ENCODE measurements around the gene ABCC3. TPM values are rescaled to one million over a fixed set of nuclear protein-coding genes. Genes with fewer than 3 reads are reported as not detected.
"Not testable (repeated sequence)": the region's sequence is repeated elsewhere in the genome, so short reads cannot be mapped to it uniquely, and the experiment has no call there.

ABCC3 gene
- total RNA-seq, 4 donors from 2014 or later, result 2.0 to 18.7 (median 5.1) TPM

- Histone ChIP-seq H3K4me1 (peaks cover 0 to 16% (median 7%) of the 10 kb centered on the region in 3 donors), H3K27me3 (no peaks in the 10 kb centered on the region), H3K4me3 (no peak overlapping the region), H3K27ac (no peak overlapping the region), H3K9me3 (no peaks in the 10 kb centered on the region), H3K36me3 (no peaks in the 10 kb centered on the region)
- no peak for ATAC-seq
- WGBS, 2 donors (ENCODE audit: low coverage in 1 of 2), result 87 to 88% methylated on average over 8 to 11 of the region's 11 CpGs
- TF ChIP-seq EP300 (IDR thresholded peaks at IDR 0.05), result no peak
- no peak for TF ChIP-seq CTCF (IDR thresholded peaks at IDR 0.05)
- TF ChIP-seq POLR2AphosphoS5 (IDR thresholded peaks at IDR 0.05), result no peak
Measured at GRCh38 chr17:50679008-50679544, 44.4 kb downstream of the ABCC3 start.

GRCh38 chr17:50680126-50680525, 45.4 kb downstream of the ABCC3 start:
- ATAC-seq, result no peak
- H3K9me3 ChIP-seq, result no peaks in the 10 kb centered on the region
- H3K36me3 ChIP-seq, result no peaks in the 10 kb centered on the region
- 93 to 94% methylated on average over 4 of the region's 5 CpGs for WGBS, 2 donors (ENCODE audit: low coverage in 1 of 2)
- no peaks in the 10 kb centered on the region for H3K27me3 ChIP-seq
- TF ChIP-seq POLR2AphosphoS5 (IDR thresholded peaks at IDR 0.05) (no peak), POLR2A (IDR thresholded peaks at IDR 0.05) (no peak), EP300 (IDR thresholded peaks at IDR 0.05) (no peak), CTCF (IDR thresholded peaks at IDR 0.05) (no peak)
- H3K4me1 ChIP-seq, result peaks cover 0 to 16% (median 7%) of the 10 kb centered on the region in 3 donors
- H3K4me3 ChIP-seq, result no peak overlapping the region
- H3K27ac ChIP-seq, result no peak overlapping the region

- not testable (repeated sequence) for H3K4me3 ChIP-seq, H3K27me3 ChIP-seq, H3K9me3 ChIP-seq, ATAC-seq, H3K36me3 ChIP-seq
- 17 to 66% methylated on average over 3 to 9 of the region's 12 CpGs for WGBS, 2 donors (ENCODE audit: low coverage in 1 of 2)
- H3K27ac ChIP-seq, result peak overlapping the region in 1 of 4 donors; percentile 41
- peaks cover 0 to 17% (median 7%) of the 10 kb centered on the region in 3 donors for H3K4me1 ChIP-seq
Measured at GRCh38 chr17:50680543-50681262, 46.0 kb downstream of the ABCC3 start.

- Histone ChIP-seq H3K27ac (peak overlapping the region in 1 of 4 donors; percentile 41), H3K27me3 (no peaks in the 10 kb centered on the region), H3K9me3 (no peaks in the 10 kb centered on the region), H3K4me3 (no peak overlapping the region), H3K36me3 (no peaks in the 10 kb centered on the region), H3K4me1 (peaks cover 0 to 25% (median 11%) of the 10 kb centered on the region in 3 donors)
- peak; percentile 58 for ATAC-seq
- no peak for TF ChIP-seq POLR2A (IDR thresholded peaks at IDR 0.05)
- no peak for TF ChIP-seq POLR2AphosphoS5 (IDR thresholded peaks at IDR 0.05)
- peak in 3 of 4 experiments; percentile 59 to 75 (median 62) for TF ChIP-seq CTCF (IDR thresholded peaks at IDR 0.05)
- TF ChIP-seq EP300 (IDR thresholded peaks at IDR 0.05), result no peak
- 27 to 40% methylated on average over 15 to 19 of the region's 27 CpGs for WGBS, 2 donors (ENCODE audit: low coverage in 1 of 2)
Measured at GRCh38 chr17:50681263-50682200, 46.9 kb downstream of the ABCC3 start.

- no peak for ATAC-seq
- TF ChIP-seq CTCF (IDR thresholded peaks at IDR 0.05) (no peak), POLR2A (IDR thresholded peaks at IDR 0.05) (no peak), EP300 (IDR thresholded peaks at IDR 0.05) (no peak), POLR2AphosphoS5 (IDR thresholded peaks at IDR 0.05) (no peak)
Measured at GRCh38 chr17:50682441-50682840, 47.8 kb downstream of the ABCC3 start.

More at GRCh38 chr17:50682441-50682840, 47.8 kb downstream of the ABCC3 start:
- no peaks in the 10 kb centered on the region for H3K27me3 ChIP-seq
- no peaks in the 10 kb centered on the region for H3K9me3 ChIP-seq
- H3K36me3 ChIP-seq, result no peaks in the 10 kb centered on the region
- H3K4me1 ChIP-seq, result peaks cover 0 to 34% (median 18%) of the 10 kb centered on the region in 3 donors
- H3K4me3 ChIP-seq, result no peak overlapping the region
- H3K27ac ChIP-seq, result no peak overlapping the region
- 88 to 92% methylated on average over 2 of the region's 3 CpGs for WGBS, 2 donors (ENCODE audit: low coverage in 1 of 2)
